Trophoblast cell (in vitro differentiated cells and primary cell): ENCODE measurements around the gene ELAVL1.

Source experiments
- DNase-seq, 2 donors: peaks; one replicate each; pipeline ENCODE4 v3.0.0-alpha.2; 2016
- H2AFZ ChIP-seq: 2 replicates; pipeline ENCODE4 v1.6.1; 2013; ENCODE audit warnings: low read length, moderate library complexity, mild to moderate bottlenecking; ENCODE audit not compliant: insufficient read depth, poor library complexity
- H2AK5ac ChIP-seq: 2 replicates; pipeline ENCODE4 v1.6.1; 2013; ENCODE audit warnings: mild to moderate bottlenecking, low read length
- H2BK120ac ChIP-seq: 2 replicates; pipeline ENCODE4 v1.6.1; 2013; ENCODE audit warnings: low read length, mild to moderate bottlenecking, moderate library complexity; ENCODE audit not compliant: insufficient read depth, poor library complexity
- H2BK12ac ChIP-seq: 2 replicates; pipeline ENCODE4 v1.6.1; 2013; ENCODE audit warnings: mild to moderate bottlenecking, low read length, moderate library complexity
- H2BK5ac ChIP-seq: 2 replicates; pipeline ENCODE4 v1.6.1; 2013; ENCODE audit warnings: low read length, low read depth, moderate library complexity, mild to moderate bottlenecking; ENCODE audit not compliant: poor library complexity
- H3K14ac ChIP-seq: 2 replicates; pipeline ENCODE4 v1.6.1; 2013; ENCODE audit warnings: mild to moderate bottlenecking, low read length
- H3K18ac ChIP-seq: 2 replicates; pipeline ENCODE4 v1.6.1; 2013; ENCODE audit warnings: mild to moderate bottlenecking, low read length
- H3K23ac ChIP-seq: 2 replicates; pipeline ENCODE4 v1.6.1; 2013; ENCODE audit warnings: low read length
- H3K27ac ChIP-seq: 2 replicates; pipeline ENCODE4 v1.5.1; 2013; ENCODE audit warnings: low read depth, mild to moderate bottlenecking, inconsistent platforms, low read length, moderate library complexity
- H3K27me3 ChIP-seq: 2 replicates; pipeline ENCODE4 v1.6.1; 2013; ENCODE audit warnings: inconsistent platforms, mild to moderate bottlenecking, low read length, moderate library complexity; ENCODE audit not compliant: insufficient read depth
- H3K36me3 ChIP-seq, 2 experiments: 1 replicate in 1 of 2; 2 replicates in 1 of 2; pipeline ENCODE4 v1.6.1; 2013; ENCODE audit warnings: low read length in 2 of 2, mild to moderate bottlenecking in 2 of 2, moderate library complexity in 1 of 2; ENCODE audit not compliant: insufficient read depth in 2 of 2, control insufficient read depth in 1 of 2
- H3K4ac ChIP-seq: 2 replicates; pipeline ENCODE4 v1.6.1; 2013; ENCODE audit warnings: low read depth, mild to moderate bottlenecking, low read length, moderate library complexity
- H3K4me1 ChIP-seq, 2 experiments: 1 replicate in 1 of 2; 2 replicates in 1 of 2; pipeline ENCODE4 v1.6.1; 2013; ENCODE audit warnings: low read length in 2 of 2, mild to moderate bottlenecking in 2 of 2, moderate library complexity in 1 of 2; ENCODE audit not compliant: insufficient read depth in 2 of 2, control insufficient read depth in 1 of 2
- H3K4me2 ChIP-seq: 2 replicates; pipeline ENCODE4 v1.6.1; 2013; ENCODE audit warnings: inconsistent platforms, mild to moderate bottlenecking, low read length, moderate library complexity
- H3K4me3 ChIP-seq: 2 replicates; pipeline ENCODE4 v1.5.1; 2013; ENCODE audit warnings: mild to moderate bottlenecking, low read depth, low read length, inconsistent platforms
- H3K79me1 ChIP-seq: one replicate; pipeline ENCODE4 v1.6.1; 2013; ENCODE audit warnings: low read length
- H3K79me2 ChIP-seq: 2 replicates; pipeline ENCODE4 v1.6.1; 2013; ENCODE audit warnings: low read length, mild to moderate bottlenecking; ENCODE audit not compliant: control insufficient read depth, insufficient read depth, poor library complexity
- H3K9ac ChIP-seq: 2 replicates; pipeline ENCODE4 v1.6.1; 2013; ENCODE audit warnings: mild to moderate bottlenecking, low read length
- H3K9me3 ChIP-seq: 2 replicates; pipeline ENCODE4 v1.6.1; 2013; ENCODE audit warnings: low read depth, mild to moderate bottlenecking, control low read depth, inconsistent platforms, low read length; ENCODE audit not compliant: insufficient read depth
- H4K12ac ChIP-seq: 2 replicates; pipeline ENCODE4 v1.6.1; 2013; ENCODE audit warnings: low read depth, mild to moderate bottlenecking, low read length, moderate library complexity
- H4K8ac ChIP-seq: 2 replicates; pipeline ENCODE4 v1.6.1; 2013; ENCODE audit warnings: low read depth, mild to moderate bottlenecking, low read length, moderate library complexity
- H4K91ac ChIP-seq: one replicate; pipeline ENCODE4 v1.6.1; 2013; ENCODE audit warnings: low read depth, mild to moderate bottlenecking, low read length, moderate library complexity
- WGBS: extraction: QIAGEN DNeasy Blood & Tissue Kit; methylation state at CpG from one replicate; pipeline ENCODE4 v1.1.7; 2013; ENCODE audit warnings: missing lambda C conversion rate; ENCODE audit not compliant: insufficient read length, insufficient coverage; ENCODE audit errors: extremely low coverage; 5-methylcytosine and 5-hydroxymethylcytosine counted together

The ELAVL1 gene

GRCh38 chr19:7922836-7923195, 82.6 kb downstream of the ELAVL1 start:
- no CpG with 5 or more reads among the region's 8 CpGs for WGBS
- Histone ChIP-seq H4K8ac (no peak overlapping the region), H2BK5ac (no peak overlapping the region), H2AFZ (no peak overlapping the region), H3K14ac (no peak overlapping the region), H3K9ac (no peak overlapping the region), H3K18ac (no peak overlapping the region), H3K79me1 (peaks cover 4% of the 10 kb centered on the region), H2AK5ac (no peak overlapping the region), H2BK120ac (no peak overlapping the region), H3K4me3 (no peak overlapping the region), H4K91ac (no peak overlapping the region), H2BK12ac (no peak overlapping the region), H3K4me2 (no peak overlapping the region), H3K27ac (no peak overlapping the region), H3K79me2 (peaks cover 2% of the 10 kb centered on the region), H3K23ac (no peak overlapping the region), H3K36me3 (peaks cover 24 to 25% of the 10 kb centered on the region in 2 experiments), H4K12ac (no peak overlapping the region), H3K9me3 (peaks cover 3% of the 10 kb centered on the region), H3K27me3 (peaks cover 6% of the 10 kb centered on the region), H3K4me1 (peaks cover 8 to 13% of the 10 kb centered on the region in 2 experiments), H3K4ac (no peak overlapping the region)
- DNase-seq: no peak

- H3K4ac ChIP-seq: no peak overlapping the region
- no peak overlapping the region for H2AFZ ChIP-seq
- H3K4me3 ChIP-seq: no peak overlapping the region
- H4K91ac ChIP-seq: no peak overlapping the region
- H4K8ac ChIP-seq: no peak overlapping the region
- H3K9me3 ChIP-seq: peaks cover 3% of the 10 kb centered on the region
- H3K4me1 ChIP-seq: peaks cover 8 to 19% of the 10 kb centered on the region in 2 experiments
- no peak overlapping the region for H4K12ac ChIP-seq
- H3K27me3 ChIP-seq: peaks cover 12% of the 10 kb centered on the region
- no peak overlapping the region for H2BK12ac ChIP-seq
- no peak overlapping the region for H2BK5ac ChIP-seq
- H3K36me3 ChIP-seq: peaks cover 24 to 25% of the 10 kb centered on the region in 2 experiments
- peaks cover 4% of the 10 kb centered on the region for H3K79me1 ChIP-seq
- H3K79me2 ChIP-seq: peaks cover 2% of the 10 kb centered on the region
- no peak overlapping the region for H3K27ac ChIP-seq
- H3K4me2 ChIP-seq: no peak overlapping the region
- no peak overlapping the region for H3K9ac ChIP-seq
- H3K23ac ChIP-seq: no peak overlapping the region
- no CpG with 5 or more reads among the region's 31 CpGs for WGBS
- DNase-seq: no peak
- no peak overlapping the region for H3K18ac ChIP-seq
- H2AK5ac ChIP-seq: no peak overlapping the region
- H3K14ac ChIP-seq: no peak overlapping the region
- no peak overlapping the region for H2BK120ac ChIP-seq
Measured at GRCh38 chr19:7921967-7922835, 83.2 kb downstream of the ELAVL1 start.

GRCh38 chr19:7921302-7921966, 84.0 kb downstream of the ELAVL1 start:
- DNase-seq: peak in 1 of 2 donors; percentile 31
- Histone ChIP-seq H3K79me1 (peaks cover 4% of the 10 kb centered on the region), H3K27me3 (peaks cover 20% of the 10 kb centered on the region), H3K4me3 (no peak overlapping the region), H4K8ac (no peak overlapping the region), H3K9ac (no peak overlapping the region), H2BK12ac (no peak overlapping the region), H4K12ac (no peak overlapping the region), H3K4ac (no peak overlapping the region), H3K4me2 (peak overlapping the region; percentile 53), H3K79me2 (peaks cover 2% of the 10 kb centered on the region), H3K27ac (no peak overlapping the region), H3K18ac (no peak overlapping the region), H2BK120ac (no peak overlapping the region), H4K91ac (no peak overlapping the region), H2BK5ac (no peak overlapping the region), H3K4me1 (peaks cover 15 to 22% of the 10 kb centered on the region in 2 experiments), H3K14ac (no peak overlapping the region), H3K9me3 (peaks cover 3% of the 10 kb centered on the region), H2AK5ac (no peak overlapping the region), H2AFZ (no peak overlapping the region), H3K36me3 (peaks cover 20 to 22% of the 10 kb centered on the region in 2 experiments), H3K23ac (no peak overlapping the region)
- no CpG with 5 or more reads among the region's 17 CpGs for WGBS

- H3K36me3 ChIP-seq: peaks cover 20 to 22% of the 10 kb centered on the region in 2 experiments
- peak overlapping the region; percentile 78 for H3K4me3 ChIP-seq
- no peak overlapping the region for H2AK5ac ChIP-seq
- peak overlapping the region; percentile 91 for H4K8ac ChIP-seq
- peaks cover 27% of the 10 kb centered on the region for H3K27me3 ChIP-seq
- peak overlapping the region; percentile 61 for H3K4me2 ChIP-seq
- peak overlapping the region; percentile 73 for H4K91ac ChIP-seq
- no peak overlapping the region for H2BK120ac ChIP-seq
- H3K27ac ChIP-seq: peak overlapping the region; percentile 70
- H3K9me3 ChIP-seq: peaks cover 3% of the 10 kb centered on the region
- no CpG with 5 or more reads among the region's 62 CpGs for WGBS
- no peak overlapping the region for H3K23ac ChIP-seq
- peak overlapping the region; percentile 14 for H3K9ac ChIP-seq
- no peak overlapping the region for H2BK12ac ChIP-seq
- H4K12ac ChIP-seq: peak overlapping the region; percentile 58
- H3K4ac ChIP-seq: no peak overlapping the region
- peak overlapping the region; percentile 77 for H2BK5ac ChIP-seq
- H3K14ac ChIP-seq: peak overlapping the region; percentile 79
- peaks cover 16 to 23% of the 10 kb centered on the region in 2 experiments for H3K4me1 ChIP-seq
- DNase-seq: peak; percentile 94 to 95
- peak overlapping the region; percentile 48 for H2AFZ ChIP-seq
- peaks cover 2% of the 10 kb centered on the region for H3K79me1 ChIP-seq
- H3K18ac ChIP-seq: peak overlapping the region; percentile 91
- peaks cover 2% of the 10 kb centered on the region for H3K79me2 ChIP-seq
Measured at GRCh38 chr19:7920519-7921301, 84.7 kb downstream of the ELAVL1 start.
